Esophagus squamous epithelium (tissue), 5 donors: Measurements from ENCODE around the gene ITIH1. TPM values are rescaled to one million over a fixed set of nuclear protein-coding genes. Genes with fewer than 3 reads are reported as not detected.

Experiments used
- DNase-seq: peaks from one replicate; lab custom pipeline; 2025; lab: John Stamatoyannopoulos, UW
- H3K27ac ChIP-seq, 4 donors: fragments of 200-600 bp; sonication (generic); one replicate each; pipeline ENCODE4 v1.5.1; 2016 to 2019; ENCODE audit warnings: mild to moderate bottlenecking in 1 of 4
- H3K27me3 ChIP-seq, 4 donors: fragments of 200-600 bp; sonication (generic); 1 replicate in 3 of 4; 2 replicates in 1 of 4; pipeline versions ENCODE4 v1.5.1 to v1.6.0; 2017 to 2021; ENCODE audit warnings: antibody characterized with exemption in 1 of 4
- H3K36me3 ChIP-seq, 3 donors: fragments of 200-600 bp; sonication (generic); one replicate each; pipeline ENCODE4 v1.5.1; 2016 to 2019
- H3K4me1 ChIP-seq, 3 donors: fragments of 200-600 bp; sonication (generic); one replicate each; pipeline ENCODE4 v1.5.1; 2017 to 2019
- H3K4me3 ChIP-seq, 4 donors: fragments of 200-600 bp; sonication (generic); 1 replicate in 3 of 4; 2 replicates in 1 of 4; pipeline ENCODE4 v1.5.1; 2016 to 2019; ENCODE audit warnings: mild to moderate bottlenecking in 2 of 4, moderate library complexity in 1 of 4
- H3K9me3 ChIP-seq, 3 donors: fragments of 200-600 bp; sonication (generic); one replicate each; pipeline ENCODE4 v1.5.1; 2016 to 2019
- POLR2A ChIP-seq, 4 donors: fragments of 450-650 bp; IDR thresholded peaks; one replicate each; pipeline ENCODE4 v1.6.1; 2017; ENCODE audit warnings: antibody characterized with exemption in 4 of 4, mild to moderate bottlenecking in 4 of 4, moderate library complexity in 3 of 4
- WGBS, 2 donors: methylation state at CpG; one replicate each; pipeline ENCODE4 v1.1.5; 2018; 5-methylcytosine and 5-hydroxymethylcytosine counted together
- intact Hi-C: fragments of 100-400 bp; cut with DNase I; formaldehyde crosslinking; loops from one replicate; pipeline ENCODE4 v1.15.0; 2022
- total RNA-seq, 4 donors: library from RNA; depleted of rRNA; stranded (reverse); fragments of >200 nt; gene quantifications; one replicate each; pipeline ENCODE4 v1.1.0, GENCODE V29; 2016
- TF ChIP-seq, protein P1 (sequence below), 6 experiments: fragments of 450-650 bp in 4 of 6; fragments of 200-600 bp in 2 of 6; sonication (generic) in 2 of 6; IDR thresholded peaks; one replicate each; pipeline ENCODE4 v1.5.1; 2016 to 2019; ENCODE audit warnings: antibody characterized with exemption in 6 of 6, mild to moderate bottlenecking in 4 of 6, moderate library complexity in 4 of 6
- donor health status: DM: yes; HTN: yes; CAD: no.

The ITIH1 gene
- total RNA-seq, 4 donors from 2014 or later, result not detected

DNA sequence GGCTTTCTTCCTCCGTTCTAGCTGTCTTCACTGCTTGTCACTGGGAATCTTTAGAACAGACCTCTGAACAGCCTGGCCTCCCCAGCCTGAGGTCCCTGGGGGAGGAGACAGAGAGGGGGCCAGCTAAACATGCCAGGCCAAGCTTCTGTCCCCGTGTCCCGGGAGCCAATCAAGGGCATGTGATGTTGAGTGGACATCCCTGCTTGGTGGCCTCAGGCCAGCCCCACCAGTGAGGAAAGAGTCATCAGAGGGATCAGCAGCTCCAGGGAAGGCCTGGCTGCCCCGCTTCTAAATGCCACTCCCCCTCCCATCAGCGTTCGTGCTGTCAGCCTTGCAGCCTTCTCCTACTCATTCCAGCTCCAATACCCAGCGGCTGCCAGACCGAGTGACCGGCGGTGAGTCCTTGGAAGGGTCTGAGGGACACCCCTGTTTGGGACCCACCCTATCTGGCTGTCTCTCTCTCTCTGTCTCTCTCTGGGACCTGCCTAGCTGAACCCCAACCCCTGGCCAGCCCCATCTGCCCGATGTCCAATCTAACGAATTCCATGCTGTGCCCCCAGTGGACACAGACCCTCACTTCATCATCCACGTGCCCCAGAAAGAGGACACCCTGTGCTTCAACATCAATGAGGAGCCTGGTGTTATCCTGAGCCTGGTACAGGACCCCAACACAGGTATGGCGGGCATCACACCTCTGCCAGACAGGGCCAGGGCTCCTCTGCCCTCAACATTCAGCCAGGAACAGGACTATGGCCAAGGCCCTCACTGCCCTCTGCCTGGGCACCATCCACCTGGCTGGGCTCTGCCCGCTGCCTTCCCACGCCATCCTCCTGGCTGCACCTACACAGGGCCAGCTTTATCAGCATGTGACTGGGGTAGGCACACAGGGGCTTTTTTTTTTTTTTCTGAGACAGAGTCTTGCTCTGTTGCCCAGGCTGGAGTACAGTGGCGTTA is 10.6 kb downstream of the ITIH1 start:
- Histone ChIP-seq H3K36me3 (no peaks in the 10 kb centered on the region), H3K27ac (peak overlapping the region in 1 of 4 donors; percentile 34), H3K9me3 (no peaks in the 10 kb centered on the region), H3K27me3 (no peaks in the 10 kb centered on the region), H3K4me1 (no peaks in the 10 kb centered on the region), H3K4me3 (no peak overlapping the region)
- DNase-seq, result no peak
- 65 to 69% methylated on average over 7 to 14 of the region's 17 CpGs for WGBS, 2 donors
- TF ChIP-seq, protein P1, sequence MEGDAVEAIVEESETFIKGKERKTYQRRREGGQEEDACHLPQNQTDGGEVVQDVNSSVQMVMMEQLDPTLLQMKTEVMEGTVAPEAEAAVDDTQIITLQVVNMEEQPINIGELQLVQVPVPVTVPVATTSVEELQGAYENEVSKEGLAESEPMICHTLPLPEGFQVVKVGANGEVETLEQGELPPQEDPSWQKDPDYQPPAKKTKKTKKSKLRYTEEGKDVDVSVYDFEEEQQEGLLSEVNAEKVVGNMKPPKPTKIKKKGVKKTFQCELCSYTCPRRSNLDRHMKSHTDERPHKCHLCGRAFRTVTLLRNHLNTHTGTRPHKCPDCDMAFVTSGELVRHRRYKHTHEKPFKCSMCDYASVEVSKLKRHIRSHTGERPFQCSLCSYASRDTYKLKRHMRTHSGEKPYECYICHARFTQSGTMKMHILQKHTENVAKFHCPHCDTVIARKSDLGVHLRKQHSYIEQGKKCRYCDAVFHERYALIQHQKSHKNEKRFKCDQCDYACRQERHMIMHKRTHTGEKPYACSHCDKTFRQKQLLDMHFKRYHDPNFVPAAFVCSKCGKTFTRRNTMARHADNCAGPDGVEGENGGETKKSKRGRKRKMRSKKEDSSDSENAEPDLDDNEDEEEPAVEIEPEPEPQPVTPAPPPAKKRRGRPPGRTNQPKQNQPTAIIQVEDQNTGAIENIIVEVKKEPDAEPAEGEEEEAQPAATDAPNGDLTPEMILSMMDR (IDR thresholded peaks at IDR 0.05), result no peak
- TF ChIP-seq POLR2A (IDR thresholded peaks at IDR 0.05), result no peak
- intact Hi-C loops, result no loop called here

DNA sequence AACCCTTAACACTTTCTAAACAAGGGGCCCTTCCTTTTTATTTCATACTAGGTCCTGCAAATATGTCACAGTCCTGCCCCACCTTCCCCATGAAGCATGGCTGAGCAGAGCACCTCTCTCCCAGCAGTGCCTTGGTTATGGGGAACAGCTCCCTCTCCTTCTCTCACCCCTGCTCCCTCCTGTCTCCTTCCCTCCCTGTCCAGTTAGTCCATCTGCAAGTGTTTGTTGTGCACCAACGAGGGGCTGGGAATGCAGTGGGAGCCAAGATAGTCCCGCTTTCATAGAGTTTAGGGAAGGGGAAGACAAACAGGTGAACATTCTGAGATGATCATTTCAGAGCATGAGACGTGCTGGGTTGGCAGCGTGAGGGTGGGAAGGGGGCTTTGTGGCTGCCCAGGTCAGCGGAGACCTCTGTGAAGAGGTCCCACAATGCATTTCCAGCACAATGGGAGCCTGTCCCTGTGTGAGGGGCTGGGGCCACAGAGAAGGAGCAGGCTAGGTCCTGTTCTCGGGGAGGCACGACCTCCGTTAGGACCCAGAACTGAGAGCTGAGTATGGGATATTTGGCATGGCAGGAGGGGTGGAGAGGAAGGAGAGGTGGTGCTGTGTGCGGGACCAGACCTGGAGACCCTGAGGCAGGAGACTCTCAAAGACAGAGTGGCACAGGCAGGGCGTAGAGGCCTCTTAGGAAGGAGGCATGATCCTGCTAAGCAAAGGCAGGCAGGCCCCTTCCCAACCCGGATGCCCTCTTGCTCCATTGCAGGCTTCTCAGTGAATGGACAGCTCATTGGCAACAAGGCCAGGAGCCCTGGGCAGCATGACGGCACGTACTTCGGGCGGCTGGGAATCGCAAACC is 11.7 kb downstream of the ITIH1 start:
- intact Hi-C loops, result no loop called here
- H3K36me3 ChIP-seq, result no peaks in the 10 kb centered on the region
- no peak overlapping the region for H3K27ac ChIP-seq
- H3K27me3 ChIP-seq, result no peaks in the 10 kb centered on the region
- DNase-seq, result no peak
- no peak overlapping the region for H3K4me3 ChIP-seq
- 80 to 87% methylated on average over 8 to 13 of the region's 16 CpGs for WGBS, 2 donors
- no peaks in the 10 kb centered on the region for H3K9me3 ChIP-seq
- peaks cover 0 to 6% (median 0%) of the 10 kb centered on the region in 3 donors for H3K4me1 ChIP-seq
- TF ChIP-seq POLR2A (IDR thresholded peaks at IDR 0.05), result no peak
- TF ChIP-seq, protein P1 (IDR thresholded peaks at IDR 0.05), result no peak

DNA sequence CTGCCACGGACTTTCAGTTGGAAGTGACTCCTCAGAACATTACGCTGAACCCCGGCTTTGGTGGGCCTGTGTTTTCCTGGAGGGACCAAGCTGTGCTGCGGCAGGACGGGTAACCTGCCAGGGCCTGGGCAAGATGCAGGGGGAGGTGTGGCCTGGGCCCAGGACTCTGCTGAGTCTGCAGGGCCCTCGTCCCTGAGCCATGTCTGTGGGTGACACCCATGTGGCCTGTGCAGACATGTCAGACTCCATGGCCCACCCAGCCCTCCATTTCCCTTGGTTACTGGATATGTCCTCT is 12.3 kb downstream of the ITIH1 start:
- H3K27me3 ChIP-seq, result no peaks in the 10 kb centered on the region
- intact Hi-C loops, result no loop called here
- 65% methylated on average over 2 to 5 of the region's 6 CpGs for WGBS, 2 donors
- H3K4me1 ChIP-seq, result peaks cover 0 to 6% (median 0%) of the 10 kb centered on the region in 3 donors
- H3K9me3 ChIP-seq, result no peaks in the 10 kb centered on the region
- no peak overlapping the region for H3K4me3 ChIP-seq
- no peaks in the 10 kb centered on the region for H3K36me3 ChIP-seq
- TF ChIP-seq, protein P1 (IDR thresholded peaks at IDR 0.05), result no peak
- no peak for TF ChIP-seq POLR2A (IDR thresholded peaks at IDR 0.05)
- no peak for DNase-seq
- H3K27ac ChIP-seq, result no peak overlapping the region

DNA sequence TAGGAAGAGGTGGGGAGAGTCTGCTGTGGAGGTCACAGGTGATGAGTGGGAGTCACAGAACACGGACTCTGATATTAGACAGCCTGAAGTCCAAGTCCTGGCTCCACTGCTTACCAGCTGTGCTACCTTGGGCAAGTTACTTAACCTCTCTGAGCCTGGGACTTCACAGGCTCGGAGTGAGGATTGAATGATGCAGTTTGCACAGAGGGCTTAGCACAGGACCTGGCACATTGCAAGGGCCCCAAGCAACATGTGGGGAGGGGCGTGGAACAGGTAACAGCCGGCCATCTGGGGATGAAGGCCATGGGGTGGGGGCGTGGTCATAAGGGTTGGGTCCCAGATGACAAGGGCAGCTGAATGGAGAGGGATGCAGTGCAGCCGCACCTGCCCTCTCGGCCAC is 12.9 kb downstream of the ITIH1 start:
- H3K27me3 ChIP-seq, result no peaks in the 10 kb centered on the region
- no peak overlapping the region for H3K27ac ChIP-seq
- TF ChIP-seq, protein P1 (IDR thresholded peaks at IDR 0.05), result no peak
- TF ChIP-seq POLR2A (IDR thresholded peaks at IDR 0.05), result no peak
- H3K4me1 ChIP-seq, result peaks cover 0 to 6% (median 0%) of the 10 kb centered on the region in 3 donors
- H3K9me3 ChIP-seq, result no peaks in the 10 kb centered on the region
- DNase-seq, result no peak
- intact Hi-C loops, result no loop called here
- H3K36me3 ChIP-seq, result no peaks in the 10 kb centered on the region
- H3K4me3 ChIP-seq, result no peak overlapping the region
- WGBS, 2 donors, result 83 to 91% methylated on average over 3 to 4 of the region's 7 CpGs

DNA sequence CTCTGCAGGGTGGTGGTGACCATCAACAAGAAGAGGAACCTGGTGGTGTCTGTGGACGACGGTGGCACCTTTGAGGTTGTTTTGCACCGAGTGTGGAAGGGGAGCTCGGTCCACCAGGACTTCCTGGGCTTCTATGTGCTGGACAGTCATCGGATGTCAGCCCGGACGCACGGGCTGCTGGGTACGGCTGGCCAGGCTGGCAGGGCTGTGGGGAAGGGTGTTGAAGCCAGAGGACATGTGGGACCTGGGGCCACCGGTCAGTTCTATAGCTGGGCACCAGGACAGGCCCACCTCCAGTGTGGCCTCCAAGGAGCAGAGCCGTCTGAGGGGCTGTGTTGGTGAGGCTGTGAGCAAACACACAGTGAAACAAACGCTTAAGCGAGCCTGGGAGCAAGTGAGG is 13.3 kb downstream of the ITIH1 start:
- H3K36me3 ChIP-seq, result no peaks in the 10 kb centered on the region
- H3K27me3 ChIP-seq, result no peaks in the 10 kb centered on the region
- 75 to 82% methylated on average over 5 of the region's 13 CpGs for WGBS, 2 donors
- no peak overlapping the region for H3K4me3 ChIP-seq
- DNase-seq, result no peak
- H3K9me3 ChIP-seq, result no peaks in the 10 kb centered on the region
- H3K4me1 ChIP-seq, result peaks cover 0 to 6% (median 0%) of the 10 kb centered on the region in 3 donors
- intact Hi-C loops, result no loop called here
- H3K27ac ChIP-seq, result no peak overlapping the region
- TF ChIP-seq POLR2A (IDR thresholded peaks at IDR 0.05), result no peak
- TF ChIP-seq, protein P1 (IDR thresholded peaks at IDR 0.05), result no peak
